ENCODE results near the gene FAHD2B. TPM values are rescaled to one million over a fixed set of nuclear protein-coding genes. Genes with fewer than 3 reads are reported as not detected.

Gene FAHD2B
- total and polyA plus RNA-seq, 2 experiments from 2014 or later, result 22.3 to 28.6 TPM

Small RNAs within 50 kb of the gene (small RNA-seq; reads per million reads assigned to genes)
- not detected for gene AC018892.1 (ENCODE audit: low replicate concordance)
- gene IGKV1OR2-3 (ENCODE audit: low replicate concordance), result not detected
- gene IGKV2OR2-2 (ENCODE audit: low replicate concordance), result not detected
- gene RN7SL313P (ENCODE audit: low replicate concordance), result not detected

Other genes starting within 250 kb of the FAHD2B start
- gene ANKRD39, start 236.9 kb downstream of the FAHD2B start, total RNA-seq (2014; rRNA removed; shearing (Covaris generic)), result 17.5 and 18.3 TPM in 2 replicates
- 32.0 and 33.8 TPM in 2 replicates for gene ANKRD39, start 236.9 kb downstream of the FAHD2B start, polyA plus RNA-seq (2016; fragmentation: Nextera tagmentation; extraction: Ambion mirVana)
- 69.7 and 80.7 TPM in 2 replicates for gene SEMA4C, start 224.8 kb downstream of the FAHD2B start, total RNA-seq (2014; rRNA removed; shearing (Covaris generic))
- 15.4 and 16.8 TPM in 2 replicates for gene SEMA4C, start 224.8 kb downstream of the FAHD2B start, polyA plus RNA-seq (2016; fragmentation: Nextera tagmentation; extraction: Ambion mirVana)
- 0.47 TPM in 1 of 2 replicates, not detected in the other for gene FAM178B, start 108.3 kb downstream of the FAHD2B start, total RNA-seq (2014; rRNA removed; shearing (Covaris generic))
- gene FAM178B, start 108.3 kb downstream of the FAHD2B start, polyA plus RNA-seq (2016; fragmentation: Nextera tagmentation; extraction: Ambion mirVana), result 0.70 and 1.1 TPM in 2 replicates
- 15.0 and 21.8 TPM in 2 replicates for gene ANKRD36, start 18.3 kb upstream of the FAHD2B start, total RNA-seq (2014; rRNA removed; shearing (Covaris generic))
- gene ANKRD36, start 18.3 kb upstream of the FAHD2B start, polyA plus RNA-seq (2016; fragmentation: Nextera tagmentation; extraction: Ambion mirVana), result 8.2 and 10.7 TPM in 2 replicates

Measured in GM23338 (cell line).